Progenitor cell of endocrine pancreas (in vitro differentiated cells): ENCODE measurements around the gene CCDC60. TPM values are rescaled to one million over a fixed set of nuclear protein-coding genes. Genes with fewer than 3 reads are reported as not detected.

Experiments used
- DNase-seq: peaks from one replicate; pipeline ENCODE4 v3.0.0; 2021; ENCODE audit warnings: low spot score; ENCODE audit not compliant: unreplicated experiment
- H3K27ac Mint-ChIP-seq: 2 replicates; pipeline ENCODE4 v1.8.0; 2021; ENCODE audit warnings: mild to moderate bottlenecking, moderate library complexity, mixed read lengths
- H3K27me3 Mint-ChIP-seq: 2 replicates; pipeline ENCODE4 v1.8.0; 2021; ENCODE audit warnings: mixed read lengths
- H3K36me3 Mint-ChIP-seq: 2 replicates; pipeline ENCODE4 v1.8.0; 2022; ENCODE audit warnings: mixed read lengths; ENCODE audit not compliant: insufficient read depth
- H3K4me1 Mint-ChIP-seq: 2 replicates; pipeline ENCODE4 v1.8.0; 2021; ENCODE audit warnings: low read depth, mixed read lengths
- H3K4me3 Mint-ChIP-seq: 2 replicates; pipeline ENCODE4 v1.8.0; 2021; ENCODE audit warnings: low read depth, mild to moderate bottlenecking, moderate library complexity, mixed read lengths
- H3K9me3 Mint-ChIP-seq: 2 replicates; pipeline ENCODE4 v1.8.0; 2021; ENCODE audit warnings: low read depth, mixed read lengths
- total RNA-seq: library from RNA; stranded (reverse); gene quantifications from 2 replicates; pipeline ENCODE4 v1.2.1, GENCODE V29; 2021
- TF ChIP-seq, protein P1 (sequence below): fragments of 200-600 bp; sonication (generic); IDR thresholded peaks from one replicate; pipeline ENCODE4 v1.5.0; 2021; ENCODE audit warnings: antibody characterized with exemption, mild to moderate bottlenecking; ENCODE audit not compliant: unreplicated experiment

CCDC60 gene
- total RNA-seq, 1 donor from 2014 or later = 23.4 TPM

DNA sequence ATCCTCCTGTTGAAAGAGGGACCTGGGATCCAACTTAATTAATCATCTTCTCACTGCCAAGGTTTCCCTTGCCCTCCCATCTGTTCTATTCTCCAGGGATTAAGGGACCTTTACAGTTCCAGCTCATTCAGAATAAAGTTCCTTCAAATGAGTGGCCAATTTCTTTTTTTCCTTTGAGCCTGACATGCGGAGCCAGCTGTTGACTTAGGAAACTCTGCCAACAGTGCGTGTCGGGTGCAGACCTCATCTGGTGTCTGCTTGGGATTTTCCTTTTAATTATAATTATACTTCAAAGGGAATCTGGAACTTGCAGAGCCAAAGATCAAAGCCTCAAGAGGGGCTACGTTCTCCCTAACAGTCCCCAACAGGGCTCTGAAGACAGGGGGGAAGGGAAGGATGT, 64.8 kb downstream of the CCDC60 start:
- no peaks in the 10 kb centered on the region for H3K27me3 Mint-ChIP-seq
- H3K9me3 Mint-ChIP-seq = peaks cover 9% of the 10 kb centered on the region
- DNase-seq = no peak
- H3K4me3 Mint-ChIP-seq = no peak overlapping the region
- peaks cover under 1% of the 10 kb centered on the region for H3K4me1 Mint-ChIP-seq
- peaks cover 14% of the 10 kb centered on the region for H3K36me3 Mint-ChIP-seq
- TF ChIP-seq, protein P1, sequence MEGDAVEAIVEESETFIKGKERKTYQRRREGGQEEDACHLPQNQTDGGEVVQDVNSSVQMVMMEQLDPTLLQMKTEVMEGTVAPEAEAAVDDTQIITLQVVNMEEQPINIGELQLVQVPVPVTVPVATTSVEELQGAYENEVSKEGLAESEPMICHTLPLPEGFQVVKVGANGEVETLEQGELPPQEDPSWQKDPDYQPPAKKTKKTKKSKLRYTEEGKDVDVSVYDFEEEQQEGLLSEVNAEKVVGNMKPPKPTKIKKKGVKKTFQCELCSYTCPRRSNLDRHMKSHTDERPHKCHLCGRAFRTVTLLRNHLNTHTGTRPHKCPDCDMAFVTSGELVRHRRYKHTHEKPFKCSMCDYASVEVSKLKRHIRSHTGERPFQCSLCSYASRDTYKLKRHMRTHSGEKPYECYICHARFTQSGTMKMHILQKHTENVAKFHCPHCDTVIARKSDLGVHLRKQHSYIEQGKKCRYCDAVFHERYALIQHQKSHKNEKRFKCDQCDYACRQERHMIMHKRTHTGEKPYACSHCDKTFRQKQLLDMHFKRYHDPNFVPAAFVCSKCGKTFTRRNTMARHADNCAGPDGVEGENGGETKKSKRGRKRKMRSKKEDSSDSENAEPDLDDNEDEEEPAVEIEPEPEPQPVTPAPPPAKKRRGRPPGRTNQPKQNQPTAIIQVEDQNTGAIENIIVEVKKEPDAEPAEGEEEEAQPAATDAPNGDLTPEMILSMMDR = no peak
- no peak overlapping the region for H3K27ac Mint-ChIP-seq

DNA sequence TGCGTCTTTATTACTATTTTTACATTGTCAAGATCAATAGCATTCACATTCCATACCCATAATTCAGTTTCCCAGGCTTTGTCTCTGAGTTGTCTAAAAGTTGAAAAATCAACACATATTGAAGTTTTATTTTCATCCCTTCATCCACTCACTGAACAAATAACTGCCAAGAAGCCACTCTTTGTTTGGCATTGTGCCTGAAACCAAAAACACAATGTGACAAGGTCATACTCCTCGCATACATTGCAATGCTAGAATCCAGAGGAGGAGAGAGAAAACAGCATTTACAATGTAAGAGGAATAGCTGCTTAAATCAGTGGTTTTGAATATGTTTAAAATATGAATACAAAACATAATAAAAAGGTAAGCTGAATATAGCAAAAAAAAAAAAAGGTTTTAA, 71.8 kb downstream of the CCDC60 start:
- Mint-ChIP-seq H3K4me1 (peaks cover 10% of the 10 kb centered on the region), H3K27ac (no peak overlapping the region), H3K27me3 (no peaks in the 10 kb centered on the region), H3K9me3 (peaks cover under 1% of the 10 kb centered on the region), H3K36me3 (peaks cover 2% of the 10 kb centered on the region), H3K4me3 (no peak overlapping the region)
- TF ChIP-seq, protein P1 = no peak
- no peak for DNase-seq

DNA sequence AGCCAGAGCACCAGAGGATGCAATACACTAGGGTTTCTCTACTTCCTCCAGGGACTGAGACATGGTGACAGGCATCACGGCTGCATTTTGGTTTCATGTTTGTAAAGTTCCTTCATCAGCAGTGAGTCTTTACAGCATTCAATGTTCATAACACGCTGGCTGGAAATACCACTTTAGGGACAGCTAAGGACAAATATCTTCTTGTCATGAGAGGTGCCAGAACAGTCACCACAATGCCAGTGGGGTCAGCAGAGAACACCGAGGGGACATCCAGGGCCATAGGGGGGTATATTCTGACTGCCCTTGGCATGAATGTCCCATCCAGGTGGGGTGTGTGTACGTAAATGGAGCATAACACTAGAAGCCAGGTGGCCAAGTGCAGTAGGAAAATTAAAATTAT, 72.3 kb downstream of the CCDC60 start:
- no peak overlapping the region for H3K27ac Mint-ChIP-seq
- no peaks in the 10 kb centered on the region for H3K9me3 Mint-ChIP-seq
- no peak overlapping the region for H3K4me3 Mint-ChIP-seq
- peaks cover 12% of the 10 kb centered on the region for H3K4me1 Mint-ChIP-seq
- no peaks in the 10 kb centered on the region for H3K27me3 Mint-ChIP-seq
- TF ChIP-seq, protein P1 = no peak
- no peak for DNase-seq
- peaks cover 1% of the 10 kb centered on the region for H3K36me3 Mint-ChIP-seq

DNA sequence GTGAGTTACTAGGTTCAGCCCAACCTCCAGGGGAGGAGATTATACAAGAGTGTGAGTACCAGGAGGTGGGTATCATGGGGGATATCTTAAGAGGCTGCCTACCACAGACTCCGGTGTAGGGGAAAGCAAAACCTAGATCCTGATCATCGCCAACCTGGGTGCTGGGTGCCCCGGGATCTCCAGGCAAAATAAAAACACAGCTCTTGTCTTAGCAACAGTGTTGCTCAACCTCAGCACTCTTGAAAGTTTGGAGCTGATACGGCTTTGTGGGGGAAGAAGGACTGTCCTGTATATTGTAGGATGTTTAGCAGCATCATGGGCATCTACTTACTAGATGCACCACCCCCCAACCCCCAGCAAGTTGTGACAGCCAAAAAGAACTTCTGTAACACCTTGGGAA, 74.5 kb downstream of the CCDC60 start:
- no peaks in the 10 kb centered on the region for H3K9me3 Mint-ChIP-seq
- no peak overlapping the region for H3K4me3 Mint-ChIP-seq
- no peaks in the 10 kb centered on the region for H3K27me3 Mint-ChIP-seq
- TF ChIP-seq, protein P1 = no peak
- peaks cover 1% of the 10 kb centered on the region for H3K36me3 Mint-ChIP-seq
- no peak overlapping the region for H3K27ac Mint-ChIP-seq
- peaks cover 12% of the 10 kb centered on the region for H3K4me1 Mint-ChIP-seq
- no peak for DNase-seq

DNA sequence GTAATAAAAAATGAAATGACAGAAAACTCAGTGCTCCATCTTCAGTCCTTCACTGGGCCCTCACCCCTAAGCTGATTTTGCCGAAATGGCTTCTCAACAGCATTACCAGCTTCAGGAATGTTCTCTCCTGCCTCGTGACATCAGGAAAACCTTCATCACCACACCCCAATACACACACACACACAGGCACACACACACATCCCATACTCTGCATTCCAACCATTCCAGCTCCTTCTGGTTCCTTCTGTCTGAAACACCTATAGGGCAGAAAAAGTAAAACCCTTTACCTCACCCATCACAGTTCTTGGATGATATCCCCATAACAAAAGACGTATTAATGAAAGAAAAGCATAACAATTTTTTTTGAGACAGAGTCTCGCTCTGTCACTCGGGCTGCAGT, 75.9 kb downstream of the CCDC60 start:
- DNase-seq = no peak
- peaks cover 12% of the 10 kb centered on the region for H3K4me1 Mint-ChIP-seq
- no peaks in the 10 kb centered on the region for H3K9me3 Mint-ChIP-seq
- H3K27ac Mint-ChIP-seq = peak overlapping the region; percentile 87
- TF ChIP-seq, protein P1 = no peak
- peaks cover 1% of the 10 kb centered on the region for H3K36me3 Mint-ChIP-seq
- H3K4me3 Mint-ChIP-seq = no peak overlapping the region
- H3K27me3 Mint-ChIP-seq = no peaks in the 10 kb centered on the region
